Putamen (tissue), 1 donor: Measurements from ENCODE around the gene IARS2.
"Not testable (repeated sequence)": the region's sequence is repeated elsewhere in the genome, so short reads cannot be mapped to it uniquely, and the experiment has no call there.

Experiments
- DNase-seq: peaks from one replicate; pipeline ENCODE4 v3.0.0-alpha.2; 2016; ENCODE audit warnings: low spot score

Gene IARS2

GRCh38 chr1:220112600-220112999 lies 18.7 kb downstream of the IARS2 start:
- DNase-seq, result not testable (repeated sequence)

GRCh38 chr1:220113136-220113695 lies 19.3 kb downstream of the IARS2 start:
- DNase-seq, result no peak

- DNase-seq, result no peak
Observed at GRCh38 chr1:220119043-220119512, 25.1 kb downstream of the IARS2 start.

- DNase-seq, result no peak
Observed at GRCh38 chr1:220121791-220122530, 28.0 kb downstream of the IARS2 start.

- no peak for DNase-seq
Observed at GRCh38 chr1:220123066-220123465, 29.1 kb downstream of the IARS2 start.

GRCh38 chr1:220123889-220124288 lies 30.0 kb downstream of the IARS2 start:
- DNase-seq, result no peak

- DNase-seq, result no peak
Observed at GRCh38 chr1:220124542-220124941, 30.6 kb downstream of the IARS2 start.

- no peak for DNase-seq
Observed at GRCh38 chr1:220127076-220127475, 33.1 kb downstream of the IARS2 start.

- no peak for DNase-seq
Observed at GRCh38 chr1:220129479-220130210, 35.7 kb downstream of the IARS2 start.

- no peak for DNase-seq
Observed at GRCh38 chr1:220135755-220136154, 41.8 kb downstream of the IARS2 start.

GRCh38 chr1:220137019-220137786 lies 43.3 kb downstream of the IARS2 start:
- DNase-seq, result no peak

GRCh38 chr1:220139966-220140365 lies 46.0 kb downstream of the IARS2 start:
- no peak for DNase-seq

- no peak for DNase-seq
Observed at GRCh38 chr1:220144051-220144450, 50.1 kb downstream of the IARS2 start.

GRCh38 chr1:220149742-220150141 lies 55.8 kb downstream of the IARS2 start:
- no peak for DNase-seq

GRCh38 chr1:220151454-220151853 lies 57.5 kb downstream of the IARS2 start:
- DNase-seq, result no peak

GRCh38 chr1:220153147-220153546 lies 59.2 kb downstream of the IARS2 start:
- no peak for DNase-seq

- no peak for DNase-seq
Observed at GRCh38 chr1:220156620-220157146, 62.8 kb downstream of the IARS2 start.

- DNase-seq, result no peak
Observed at GRCh38 chr1:220157738-220158137, 63.8 kb downstream of the IARS2 start.

- not testable (repeated sequence) for DNase-seq
Observed at GRCh38 chr1:220158530-220158929, 64.6 kb downstream of the IARS2 start.

- no peak for DNase-seq
Observed at GRCh38 chr1:220159041-220159440, 65.1 kb downstream of the IARS2 start.

GRCh38 chr1:220160027-220160426 lies 66.1 kb downstream of the IARS2 start:
- no peak for DNase-seq

GRCh38 chr1:220164116-220164515 lies 70.2 kb downstream of the IARS2 start:
- no peak for DNase-seq
